ENCODE measurements around the gene HES2.
"Not testable (repeated sequence)": the region's sequence is repeated elsewhere in the genome, so short reads cannot be mapped to it uniquely, and the experiment has no call there.

The HES2 gene, protein sequence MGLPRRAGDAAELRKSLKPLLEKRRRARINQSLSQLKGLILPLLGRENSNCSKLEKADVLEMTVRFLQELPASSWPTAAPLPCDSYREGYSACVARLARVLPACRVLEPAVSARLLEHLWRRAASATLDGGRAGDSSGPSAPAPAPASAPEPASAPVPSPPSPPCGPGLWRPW

GRCh38 chr1:6419804-6420453 is at the start of gene HES2:
Gene HES2 (minus strand): TSS chr1:6419919. CDS start chr1:6419820, 99 bp downstream.
- DNase-seq (ENCODE audit: low spot score): peak; percentile 73

DNA sequence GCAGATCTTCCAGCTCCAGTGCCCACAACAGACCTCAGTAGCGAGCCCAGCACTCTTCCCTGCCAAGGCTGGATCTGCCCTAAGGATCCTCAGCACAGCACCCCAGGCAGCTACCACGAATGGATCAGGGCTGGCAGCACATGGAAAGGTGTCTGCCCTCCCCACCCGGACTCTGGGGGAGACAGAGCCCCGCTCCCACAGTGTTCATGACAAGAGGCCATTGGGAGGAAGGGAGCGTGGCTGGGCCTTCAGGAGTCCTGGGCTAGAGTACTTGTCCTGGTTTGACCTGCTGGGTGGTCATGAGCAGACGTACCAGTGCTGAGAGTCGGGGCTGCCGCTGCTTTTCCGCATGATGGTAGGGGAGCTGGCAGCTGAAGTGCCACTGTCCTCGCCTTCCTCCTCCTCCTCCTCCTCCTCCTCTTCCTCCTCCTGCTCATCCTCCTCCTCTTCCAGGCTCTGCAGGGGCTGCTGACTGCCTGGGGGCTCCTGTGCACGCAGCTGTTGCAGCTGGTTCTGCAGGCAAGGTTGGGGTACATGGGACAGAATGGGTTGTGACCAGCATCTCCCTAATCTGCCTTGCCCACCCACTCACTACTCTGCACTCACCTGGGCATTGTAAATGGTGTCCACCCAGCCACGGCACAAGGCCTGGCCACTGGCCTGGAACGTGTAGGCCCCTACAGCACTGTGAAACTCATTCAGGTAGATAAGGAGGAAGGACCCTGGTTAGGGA is 49.2 kb upstream of the HES2 start:
- no peak for DNase-seq (ENCODE audit: low spot score)

- DNase-seq (ENCODE audit: low spot score): no peak
These were observed 48.3 kb upstream of the HES2 start for GRCh38 chr1:6467744-6468688.

GRCh38 chr1:6467224-6467623 is 47.5 kb upstream of the HES2 start:
- no peak for DNase-seq (ENCODE audit: low spot score)

- no peak for DNase-seq (ENCODE audit: low spot score)
These were observed 47.0 kb upstream of the HES2 start for GRCh38 chr1:6466751-6467150.

DNA sequence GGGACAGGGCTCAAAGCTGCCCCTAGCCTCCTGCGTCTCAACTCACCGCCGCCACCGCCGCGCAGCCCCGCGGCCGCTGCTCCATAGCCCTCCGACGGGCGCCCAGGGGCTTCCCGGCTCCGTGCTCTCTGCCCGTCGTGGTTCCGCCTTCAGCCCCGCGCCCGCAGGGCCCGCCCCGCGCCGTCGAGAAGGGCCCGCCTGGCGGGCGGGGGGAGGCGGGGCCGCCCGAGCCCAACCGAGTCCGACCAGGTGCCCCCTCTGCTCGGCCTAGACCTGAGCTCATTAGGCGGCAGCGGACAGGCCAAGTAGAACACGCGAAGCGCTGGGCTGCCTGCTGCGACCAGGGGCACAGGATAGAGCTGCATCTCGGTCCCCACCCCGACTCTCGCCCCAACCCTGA is 46.3 kb upstream of the HES2 start, which contains the start of gene TNFRSF25:
Gene TNFRSF25, minus strand, starts transcription at position 151 of the 400 bp plus-strand sequence. Its CDS starts 66 bp downstream, at position 85.
- DNase-seq (ENCODE audit: low spot score): no peak

GRCh38 chr1:6465461-6466005 is 45.8 kb upstream of the HES2 start:
- DNase-seq (ENCODE audit: low spot score): no peak

- DNase-seq (ENCODE audit: low spot score): no peak
These were observed 45.2 kb upstream of the HES2 start for GRCh38 chr1:6464915-6465314.

GRCh38 chr1:6464514-6464836 is 44.8 kb upstream of the HES2 start:
- no peak for DNase-seq (ENCODE audit: low spot score)

DNA sequence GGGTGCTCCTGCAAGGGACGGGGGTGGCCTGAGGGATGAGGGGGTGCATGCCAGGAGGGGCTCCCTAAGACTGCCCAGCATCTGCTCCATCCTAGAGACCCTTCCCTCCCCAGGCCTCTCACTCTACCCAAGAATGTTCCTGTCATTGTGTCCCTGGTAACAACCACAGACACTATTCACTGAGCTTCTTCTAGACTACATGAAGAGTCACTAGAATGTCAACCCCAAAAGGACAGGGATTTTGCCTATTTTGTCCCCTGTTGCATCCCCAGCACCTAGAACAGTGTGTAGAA is 43.3 kb upstream of the HES2 start:
- no peak for DNase-seq (ENCODE audit: low spot score)

- no peak for DNase-seq (ENCODE audit: low spot score)
These were observed 42.8 kb upstream of the HES2 start for GRCh38 chr1:6462412-6463119.

DNA sequence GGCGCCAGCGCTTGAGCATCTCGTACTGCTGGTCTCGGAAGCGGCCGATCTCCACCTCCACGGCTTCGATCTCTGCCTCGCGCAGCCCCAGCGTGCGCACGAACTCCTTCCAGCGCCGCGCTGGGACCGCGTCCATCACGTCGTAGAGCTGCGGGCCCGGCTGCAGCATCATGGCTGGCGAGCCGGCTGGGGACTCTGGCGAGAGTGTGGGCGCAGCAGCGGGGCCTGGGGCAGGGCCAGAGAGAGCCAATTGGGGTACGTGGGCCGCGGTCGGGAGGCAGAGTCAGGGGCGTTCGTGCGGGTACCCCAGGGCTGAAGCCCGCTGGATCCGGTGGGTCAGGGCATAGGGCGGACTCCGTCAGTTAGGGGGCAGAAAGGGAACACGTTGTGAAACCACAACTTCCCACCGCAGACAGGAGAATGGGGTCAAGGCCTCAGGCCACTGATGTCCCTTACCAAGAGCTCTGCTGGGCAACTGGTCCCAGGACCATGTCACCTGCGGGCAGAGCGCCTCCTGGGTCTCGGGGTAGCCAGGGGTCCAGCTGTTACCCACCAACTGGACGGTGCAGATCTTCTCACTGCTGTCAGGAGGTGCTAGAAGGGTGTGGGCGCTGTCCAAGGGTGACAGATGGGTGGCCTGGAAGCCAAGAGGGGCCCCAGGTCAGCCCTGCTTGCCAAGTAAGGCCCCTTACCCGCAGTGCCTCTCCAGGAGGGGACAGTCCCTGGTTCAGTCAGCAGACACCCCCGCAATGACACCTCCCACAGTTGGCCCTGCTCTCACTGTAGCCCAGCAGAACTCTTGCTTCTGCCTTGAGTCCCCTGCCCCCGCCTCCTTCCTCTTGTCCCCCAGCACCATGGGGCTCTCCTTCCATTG is 42.1 kb upstream of the HES2 start:
- no peak for DNase-seq (ENCODE audit: low spot score)

- no peak for DNase-seq (ENCODE audit: low spot score)
These were observed 41.4 kb upstream of the HES2 start for GRCh38 chr1:6461051-6461530.

DNA sequence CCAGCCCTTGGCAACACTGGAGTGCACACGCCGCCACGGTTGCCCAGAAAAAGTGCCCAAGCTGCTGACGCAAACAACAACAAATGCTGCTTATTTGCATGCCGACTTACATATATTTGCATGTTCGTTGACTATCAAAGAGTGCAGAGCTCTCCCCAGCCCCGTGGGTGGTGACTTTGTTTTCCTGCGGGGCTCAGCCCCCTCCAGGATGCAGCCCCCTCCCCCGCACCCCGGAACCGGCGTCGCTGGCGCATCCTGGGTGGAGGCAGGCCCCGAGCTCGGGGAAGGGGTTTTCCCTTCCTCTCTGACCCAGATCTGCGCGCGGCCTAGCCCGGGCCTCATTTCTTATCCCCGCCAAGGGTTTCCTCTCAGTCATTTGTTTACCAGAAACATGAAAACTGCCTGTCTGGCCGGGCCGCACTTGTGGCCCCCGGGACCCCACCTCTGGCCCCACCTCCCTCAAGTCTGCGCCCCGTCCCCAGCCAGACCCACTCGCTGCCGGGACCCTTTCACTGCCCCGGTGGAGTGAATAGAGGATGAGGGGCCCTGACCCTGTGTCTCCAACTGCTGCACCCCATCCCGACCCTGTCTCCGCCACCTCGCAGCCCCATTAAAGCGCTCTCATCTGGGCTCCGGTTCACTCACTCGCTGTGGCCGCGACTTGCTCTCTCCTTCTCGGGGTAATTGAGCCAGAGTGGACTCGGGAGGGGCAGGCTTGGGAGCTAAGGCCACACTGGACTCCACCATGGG is 40.8 kb upstream of the HES2 start:
- DNase-seq (ENCODE audit: low spot score): no peak

DNA sequence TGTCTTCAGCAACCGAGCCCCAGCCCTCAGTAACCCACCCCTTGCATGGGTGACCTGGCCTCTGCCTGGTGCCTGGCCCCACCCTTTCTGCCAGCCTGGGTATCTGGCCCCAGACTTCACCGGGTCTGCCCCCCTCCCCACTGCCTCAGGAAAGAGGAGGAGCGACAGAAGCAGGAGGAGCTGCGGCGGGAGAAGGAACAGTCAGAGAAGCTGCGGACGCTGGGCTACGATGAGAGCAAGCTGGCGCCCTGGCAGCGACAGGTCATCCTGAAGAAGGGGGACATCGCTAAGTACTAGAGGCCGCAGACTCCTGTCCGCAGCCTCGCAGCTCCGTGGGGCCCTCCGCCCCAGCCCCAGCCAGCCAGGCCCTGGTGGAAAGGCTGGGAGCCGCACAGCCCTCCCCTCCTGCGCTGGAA is 40.1 kb upstream of the HES2 start:
- DNase-seq (ENCODE audit: low spot score): no peak

DNA sequence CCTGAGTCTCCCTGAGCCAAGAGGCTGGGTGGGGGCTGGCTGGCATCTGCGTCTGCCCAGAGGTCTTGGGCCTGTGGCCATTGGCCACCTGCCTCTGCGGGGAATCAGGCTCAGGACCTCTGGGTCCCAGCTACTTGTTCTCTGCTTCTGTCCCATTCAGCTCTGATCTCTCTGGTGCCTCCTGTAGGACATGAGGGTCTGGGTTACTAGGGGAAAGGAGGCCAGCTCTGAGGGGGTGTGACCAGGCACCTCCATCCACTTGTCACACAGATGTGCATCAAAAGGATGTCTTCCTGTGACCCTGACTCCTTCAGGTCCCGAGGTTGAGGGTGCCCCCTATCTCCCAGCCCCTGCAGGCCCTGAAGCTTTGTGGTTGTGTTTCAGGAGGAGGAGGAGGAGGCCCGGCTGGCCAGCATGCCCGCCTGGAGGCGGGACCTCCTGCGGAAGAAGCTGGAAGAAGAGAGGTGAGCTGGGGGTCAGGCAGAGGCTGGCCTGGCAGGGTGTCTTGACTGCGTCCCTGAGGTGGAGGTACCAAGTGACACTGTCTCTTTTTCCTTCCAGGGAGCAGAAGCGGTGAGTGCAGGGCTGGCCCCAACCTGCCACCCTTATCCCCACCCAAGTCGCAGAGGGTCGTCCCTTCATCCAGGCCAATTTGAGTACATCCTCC is 37.2 kb upstream of the HES2 start:
- no peak for DNase-seq (ENCODE audit: low spot score)

DNA sequence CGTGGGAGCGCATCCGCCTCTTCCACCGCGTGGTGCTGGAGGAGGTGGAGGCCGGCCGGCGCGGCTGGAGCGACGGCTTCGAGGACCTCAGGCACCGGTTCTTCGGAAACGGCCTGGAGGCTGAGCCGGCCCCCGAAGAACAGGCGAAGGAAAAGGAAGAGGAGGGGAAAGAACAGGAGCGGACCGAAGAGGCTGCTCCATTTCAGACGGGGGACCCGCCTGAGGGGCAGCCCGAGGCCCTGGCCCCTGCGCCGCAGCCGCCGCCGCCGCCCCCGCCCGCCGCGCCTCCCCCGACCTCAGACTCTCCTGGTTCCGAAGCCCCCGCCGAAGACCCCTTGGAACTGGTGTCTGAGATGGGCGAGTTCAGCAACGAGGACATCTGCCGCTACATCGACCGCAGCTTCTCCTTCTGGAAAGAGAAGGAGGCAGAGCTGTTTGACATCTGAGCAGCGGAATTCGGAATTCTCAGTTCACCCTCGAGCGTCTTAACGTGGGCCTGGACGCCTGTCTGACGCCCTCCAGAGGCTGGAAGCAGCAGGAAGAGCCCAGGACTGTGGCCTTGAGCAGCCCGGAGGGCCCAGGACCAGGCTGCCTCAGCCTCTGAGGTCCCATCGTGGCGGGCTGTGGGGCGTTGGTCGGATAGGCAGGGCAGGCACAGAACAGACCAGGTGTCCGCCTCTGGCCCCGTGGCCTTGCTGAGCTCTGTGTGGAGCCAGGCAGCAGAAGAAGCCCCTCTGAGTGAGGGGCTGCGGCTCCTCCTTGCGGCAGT is 36.2 kb upstream of the HES2 start:
- not testable (repeated sequence) for DNase-seq (ENCODE audit: low spot score)

Data from AG20443 (cell line).